HEK293 (cell line): ENCODE data around the gene ARHGAP24.

Experiments used
- CTCF ChIA-PET: fragments of 350-600 bp; formaldehyde crosslinking; extraction: SDS; loops from one replicate; lab custom pipeline; 2021; ENCODE audit warnings: antibody characterized with exemption; lab: Yijun Ruan, JAX
- POLR2A ChIA-PET: fragments of 300-600 bp; formaldehyde crosslinking; extraction: SDS; loops from one replicate; lab custom pipeline; 2020; ENCODE audit warnings: antibody characterized with exemption, inconsistent platforms; lab: Yijun Ruan, JAX
- H3K27ac ChIP-seq: fragments of 200-500 bp; sonication (Bioruptor generic); 2 replicates; pipeline ENCODE4 v1.5.1; 2014; ENCODE audit warnings: low read depth, low read length, control low read depth, inconsistent platforms; ENCODE audit errors: extremely low read depth
- H3K36me3 ChIP-seq, 2 experiments: fragments of 200-500 bp in 1 of 2; sonication (Bioruptor generic) in 1 of 2; 1 replicate in 1 of 2; 2 replicates in 1 of 2; pipeline ENCODE4 v1.5.1; 2014 to 2017; ENCODE audit warnings: inconsistent platforms in 2 of 2, low read length in 2 of 2; ENCODE audit not compliant: control insufficient read depth in 2 of 2, insufficient read depth in 1 of 2
- H3K4me1 ChIP-seq: fragments of 200-500 bp; sonication (Bioruptor generic); 2 replicates; pipeline ENCODE4 v1.5.1; 2014; ENCODE audit warnings: mild to moderate bottlenecking, low read length, inconsistent platforms; ENCODE audit not compliant: control insufficient read depth, insufficient read depth
- H3K4me3 ChIP-seq: 2 replicates; pipeline ENCODE4 v1.5.1; 2011; ENCODE audit warnings: low read depth, mild to moderate bottlenecking, control low read depth, low read length, moderate library complexity
- H3K9me3 ChIP-seq: fragments of 200-500 bp; sonication (Bioruptor generic); 2 replicates; pipeline ENCODE4 v1.5.1; 2014; ENCODE audit warnings: low read depth, low read length, inconsistent platforms; ENCODE audit not compliant: control insufficient read depth, insufficient read depth
- HOXD13 ChIP-seq: sonication (generic); formaldehyde crosslinking; IDR thresholded peaks from 2 replicates; pipeline ENCODE4 v1.8.0; 2022; ENCODE audit warnings: missing genetic modification reagents, borderline replicate concordance
- KLF10 ChIP-seq: fragments of 450-650 bp; IDR thresholded peaks from 2 replicates; pipeline ENCODE4 v1.5.1; 2018; ENCODE audit warnings: missing biosample characterization, mild to moderate bottlenecking, missing genetic modification characterization
- MYNN ChIP-seq: fragments of 450-650 bp; formaldehyde crosslinking; IDR thresholded peaks from 2 replicates; pipeline ENCODE4 v1.5.1; 2016; ENCODE audit warnings: missing biosample characterization, missing genetic modification characterization, borderline replicate concordance
- TSHZ1 ChIP-seq: fragments of 450-650 bp; formaldehyde crosslinking; IDR thresholded peaks from 2 replicates; pipeline ENCODE4 v1.5.1; 2016; ENCODE audit warnings: missing biosample characterization, missing genetic modification characterization, borderline replicate concordance
- ZBTB10 ChIP-seq: fragments of 450-650 bp; formaldehyde crosslinking; IDR thresholded peaks from 2 replicates; pipeline ENCODE4 v1.5.1; 2016; ENCODE audit warnings: missing biosample characterization, missing genetic modification characterization
- ZFP37 ChIP-seq: fragments of 450-650 bp; formaldehyde crosslinking; IDR thresholded peaks from 2 replicates; pipeline ENCODE4 v1.5.1; 2016; ENCODE audit warnings: missing biosample characterization, missing genetic modification characterization
- ZNF169 ChIP-seq: fragments of 450-650 bp; formaldehyde crosslinking; IDR thresholded peaks from 2 replicates; pipeline ENCODE4 v1.5.1; 2016; ENCODE audit warnings: missing biosample characterization, missing genetic modification characterization
- ZNF175 ChIP-seq: fragments of 450-650 bp; formaldehyde crosslinking; IDR thresholded peaks from 2 replicates; pipeline ENCODE4 v1.5.1; 2016; ENCODE audit warnings: missing biosample characterization, missing genetic modification characterization
- ZNF19 ChIP-seq: fragments of 450-650 bp; formaldehyde crosslinking; IDR thresholded peaks from 2 replicates; pipeline ENCODE4; 2016; ENCODE audit warnings: missing biosample characterization, missing genetic modification characterization, low read depth
- ZNF221 ChIP-seq: fragments of 450-650 bp; formaldehyde crosslinking; IDR thresholded peaks from 2 replicates; pipeline ENCODE4 v1.5.1; 2017; ENCODE audit warnings: missing biosample characterization, missing genetic modification characterization, borderline replicate concordance
- ZNF324 ChIP-seq: fragments of 450-650 bp; formaldehyde crosslinking; IDR thresholded peaks from 2 replicates; pipeline ENCODE4 v1.5.1; 2016; ENCODE audit warnings: missing biosample characterization, missing genetic modification characterization
- ZNF354C ChIP-seq: fragments of 450-650 bp; formaldehyde crosslinking; IDR thresholded peaks from 2 replicates; pipeline ENCODE4 v1.5.1; 2016; ENCODE audit warnings: missing biosample characterization, missing genetic modification characterization, low read depth, borderline replicate concordance
- ZNF423 ChIP-seq: fragments of 450-650 bp; formaldehyde crosslinking; IDR thresholded peaks from 2 replicates; pipeline ENCODE4 v1.5.1; 2016; ENCODE audit warnings: missing biosample characterization, missing genetic modification characterization
- ZNF548 ChIP-seq: fragments of 450-650 bp; formaldehyde crosslinking; IDR thresholded peaks from 2 replicates; pipeline ENCODE4 v1.5.1; 2016; ENCODE audit warnings: missing biosample characterization, missing genetic modification characterization
- ZNF558 ChIP-seq: fragments of 450-650 bp; formaldehyde crosslinking; IDR thresholded peaks from 2 replicates; pipeline ENCODE4 v1.5.1; 2016; ENCODE audit warnings: missing biosample characterization, missing genetic modification characterization
- ZNF561 ChIP-seq: fragments of 450-650 bp; IDR thresholded peaks from 2 replicates; pipeline ENCODE4 v1.5.1; 2018; ENCODE audit warnings: missing biosample characterization, missing genetic modification characterization, borderline replicate concordance
- ZNF585B ChIP-seq: fragments of 450-650 bp; formaldehyde crosslinking; IDR thresholded peaks from 2 replicates; pipeline ENCODE4 v1.5.1; 2016; ENCODE audit warnings: missing biosample characterization, missing genetic modification characterization
- ZNF600 ChIP-seq: fragments of 450-650 bp; formaldehyde crosslinking; IDR thresholded peaks from 2 replicates; pipeline ENCODE4 v1.5.1; 2016; ENCODE audit warnings: missing biosample characterization, missing genetic modification characterization
- ZNF837 ChIP-seq: fragments of 450-650 bp; formaldehyde crosslinking; IDR thresholded peaks from 2 replicates; pipeline ENCODE4 v1.5.1; 2016; ENCODE audit warnings: missing biosample characterization, missing genetic modification characterization
- ZNF843 ChIP-seq: fragments of 450-650 bp; formaldehyde crosslinking; IDR thresholded peaks from 2 replicates; pipeline ENCODE4 v1.5.1; 2016; ENCODE audit warnings: missing biosample characterization, missing genetic modification characterization
- TF ChIP-seq, protein P1 (sequence below): fragments of 450-650 bp; formaldehyde crosslinking; IDR thresholded peaks from 2 replicates; pipeline ENCODE4 v1.5.1; 2016; ENCODE audit warnings: missing biosample characterization, missing genetic modification characterization
- TF ChIP-seq, protein P2 (sequence below): fragments of 450-650 bp; formaldehyde crosslinking; IDR thresholded peaks from 2 replicates; pipeline ENCODE4 v1.5.1; 2016; ENCODE audit warnings: missing biosample characterization, missing genetic modification characterization

ARHGAP24 gene

GRCh38 chr4:85870298-85871083 is 395.5 kb downstream of the ARHGAP24 start (continued):
- TF ChIP-seq ZFP37 (tag by site-specific recombination) (no peak), ZNF19 (no peak), KLF10 (tag by site-specific recombination) (no peak), ZNF837 (tag by site-specific recombination) (no peak), ZNF175 (no peak), ZNF324 (tag by site-specific recombination) (no peak), ZNF558 (tag by site-specific recombination) (no peak), ZNF585B (tag by site-specific recombination) (no peak), ZNF548 (tag by site-specific recombination) (no peak), ZNF169 (tag by site-specific recombination) (no peak), ZBTB10 (no peak)
- TF ChIP-seq, protein P1, sequence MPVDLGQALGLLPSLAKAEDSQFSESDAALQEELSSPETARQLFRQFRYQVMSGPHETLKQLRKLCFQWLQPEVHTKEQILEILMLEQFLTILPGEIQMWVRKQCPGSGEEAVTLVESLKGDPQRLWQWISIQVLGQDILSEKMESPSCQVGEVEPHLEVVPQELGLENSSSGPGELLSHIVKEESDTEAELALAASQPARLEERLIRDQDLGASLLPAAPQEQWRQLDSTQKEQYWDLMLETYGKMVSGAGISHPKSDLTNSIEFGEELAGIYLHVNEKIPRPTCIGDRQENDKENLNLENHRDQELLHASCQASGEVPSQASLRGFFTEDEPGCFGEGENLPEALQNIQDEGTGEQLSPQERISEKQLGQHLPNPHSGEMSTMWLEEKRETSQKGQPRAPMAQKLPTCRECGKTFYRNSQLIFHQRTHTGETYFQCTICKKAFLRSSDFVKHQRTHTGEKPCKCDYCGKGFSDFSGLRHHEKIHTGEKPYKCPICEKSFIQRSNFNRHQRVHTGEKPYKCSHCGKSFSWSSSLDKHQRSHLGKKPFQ (tag by site-specific recombination) = no peak
- TF ChIP-seq, protein P2, sequence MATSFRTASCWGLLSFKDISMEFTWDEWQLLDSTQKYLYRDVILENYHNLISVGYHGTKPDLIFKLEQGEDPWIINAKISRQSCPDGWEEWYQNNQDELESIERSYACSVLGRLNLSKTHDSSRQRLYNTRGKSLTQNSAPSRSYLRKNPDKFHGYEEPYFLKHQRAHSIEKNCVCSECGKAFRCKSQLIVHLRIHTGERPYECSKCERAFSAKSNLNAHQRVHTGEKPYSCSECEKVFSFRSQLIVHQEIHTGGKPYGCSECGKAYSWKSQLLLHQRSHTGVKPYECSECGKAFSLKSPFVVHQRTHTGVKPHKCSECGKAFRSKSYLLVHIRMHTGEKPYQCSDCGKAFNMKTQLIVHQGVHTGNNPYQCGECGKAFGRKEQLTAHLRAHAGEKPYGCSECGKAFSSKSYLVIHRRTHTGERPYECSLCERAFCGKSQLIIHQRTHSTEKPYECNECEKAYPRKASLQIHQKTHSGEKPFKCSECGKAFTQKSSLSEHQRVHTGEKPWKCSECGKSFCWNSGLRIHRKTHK (tag by site-specific recombination) = no peak
- TF ChIP-seq, all 188 proteins: peak for 0

- H3K9me3 ChIP-seq = no peaks in the 10 kb centered on the region
- ChIA-PET CTCF (interaction anchor here (0.6 to 0.8 kb wide), 2 partner anchors 77 to 99 kb away, joined by 3 to 4 read pairs; no protein-coding TSS in a partner anchor), POLR2A (no interaction called here)
- no peaks in the 10 kb centered on the region for H3K4me1 ChIP-seq
- TF ChIP-seq ZNF843 (tag by site-specific recombination) (no peak), ZNF600 (tag by site-specific recombination) (no peak), ZNF354C (tag by site-specific recombination) (no peak), ZNF221 (no peak), MYNN (no peak), ZNF561 (tag by site-specific recombination) (no peak), HOXD13 (no peak), ZNF423 (no peak), TSHZ1 (tag by site-specific recombination) (no peak)
- H3K27ac ChIP-seq = no peak overlapping the region
- no peaks in the 10 kb centered on the region for H3K36me3 ChIP-seq
- no peak overlapping the region for H3K4me3 ChIP-seq
Measured at GRCh38 chr4:85873566-85873965, 398.6 kb downstream of the ARHGAP24 start.
